HG02943 (cell line): Measurements from ENCODE around the gene MPZL3.

Source experiments
- ATAC-seq: cut with Tn5 transposase; IDR thresholded peaks from one replicate; pipeline ENCODE4 v1.9.1; 2021; ENCODE audit warnings: mild to moderate bottlenecking, low read depth, moderate library complexity; ENCODE audit not compliant: unreplicated experiment

MPZL3 gene, protein sequence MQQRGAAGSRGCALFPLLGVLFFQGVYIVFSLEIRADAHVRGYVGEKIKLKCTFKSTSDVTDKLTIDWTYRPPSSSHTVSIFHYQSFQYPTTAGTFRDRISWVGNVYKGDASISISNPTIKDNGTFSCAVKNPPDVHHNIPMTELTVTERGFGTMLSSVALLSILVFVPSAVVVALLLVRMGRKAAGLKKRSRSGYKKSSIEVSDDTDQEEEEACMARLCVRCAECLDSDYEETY

DNA sequence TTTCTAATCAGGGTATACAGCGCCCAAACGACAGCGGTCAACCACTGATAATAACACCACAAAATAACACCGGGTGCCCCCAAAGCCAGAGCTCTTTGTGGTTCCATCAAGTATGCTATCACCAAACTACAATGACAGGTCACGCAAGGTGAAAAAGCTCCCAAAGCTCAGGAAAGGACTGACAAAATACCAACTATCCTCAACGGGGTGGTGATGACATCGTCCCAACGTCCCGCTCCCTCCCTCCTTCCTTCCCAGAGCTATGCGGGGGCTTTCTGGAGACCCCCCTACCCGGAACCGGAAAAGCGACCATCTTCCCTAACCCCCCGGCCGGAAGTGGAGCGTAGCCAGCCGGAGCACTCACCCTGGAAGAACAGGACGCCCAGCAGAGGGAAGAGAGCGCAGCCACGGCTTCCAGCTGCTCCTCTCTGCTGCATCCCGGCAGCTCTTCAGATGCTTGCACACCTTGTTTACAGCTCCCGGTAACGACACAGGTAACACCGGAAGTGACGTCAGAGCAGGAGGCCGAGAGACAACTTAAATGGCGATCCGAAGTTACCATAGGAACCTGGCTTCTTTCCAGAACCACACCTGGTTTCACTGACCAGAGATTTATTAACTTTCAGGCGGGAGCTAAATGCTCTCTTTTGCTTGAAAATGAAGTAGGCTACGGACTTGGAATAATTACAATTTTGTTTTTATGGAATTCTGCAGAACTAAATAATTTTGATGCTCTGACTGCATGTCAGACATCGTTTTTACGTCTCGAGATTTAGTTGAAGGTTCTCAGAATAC is at the start of gene MPZL3:
MPZL3 (minus strand) TSS at position 508 of the 795 bp plus-strand sequence; CDS start at position 437, 71 bp downstream.
- peak; percentile 57 for ATAC-seq

DNA sequence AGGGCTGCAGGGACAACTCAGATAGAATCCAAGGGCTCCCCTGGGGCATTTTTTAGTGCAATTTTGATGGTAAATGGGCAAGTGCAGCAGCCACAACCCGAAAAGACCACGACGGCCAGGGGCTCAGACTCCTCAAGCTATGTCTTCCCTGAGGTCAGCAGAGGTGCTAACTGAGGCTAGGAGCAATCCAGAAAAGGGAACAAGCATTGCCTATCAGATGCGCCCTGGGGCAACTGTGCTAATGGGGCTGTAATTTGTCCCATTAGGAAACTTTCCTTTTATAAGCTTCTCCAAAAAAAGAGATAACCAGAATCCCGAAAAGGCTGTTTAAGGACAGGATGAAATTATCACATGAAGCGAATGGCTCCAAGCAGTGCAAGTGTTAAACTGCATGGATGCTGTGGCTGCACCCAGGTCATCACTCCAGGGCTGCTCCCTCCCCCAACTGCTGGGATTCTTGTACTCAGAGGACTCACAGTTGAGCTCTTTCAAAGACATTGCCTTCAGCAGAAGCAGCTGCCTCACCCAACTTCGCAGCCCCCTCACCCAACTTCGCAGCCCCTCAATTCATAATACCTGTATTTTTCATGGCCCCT is 49.5 kb upstream of the MPZL3 start:
- no peak for ATAC-seq

DNA sequence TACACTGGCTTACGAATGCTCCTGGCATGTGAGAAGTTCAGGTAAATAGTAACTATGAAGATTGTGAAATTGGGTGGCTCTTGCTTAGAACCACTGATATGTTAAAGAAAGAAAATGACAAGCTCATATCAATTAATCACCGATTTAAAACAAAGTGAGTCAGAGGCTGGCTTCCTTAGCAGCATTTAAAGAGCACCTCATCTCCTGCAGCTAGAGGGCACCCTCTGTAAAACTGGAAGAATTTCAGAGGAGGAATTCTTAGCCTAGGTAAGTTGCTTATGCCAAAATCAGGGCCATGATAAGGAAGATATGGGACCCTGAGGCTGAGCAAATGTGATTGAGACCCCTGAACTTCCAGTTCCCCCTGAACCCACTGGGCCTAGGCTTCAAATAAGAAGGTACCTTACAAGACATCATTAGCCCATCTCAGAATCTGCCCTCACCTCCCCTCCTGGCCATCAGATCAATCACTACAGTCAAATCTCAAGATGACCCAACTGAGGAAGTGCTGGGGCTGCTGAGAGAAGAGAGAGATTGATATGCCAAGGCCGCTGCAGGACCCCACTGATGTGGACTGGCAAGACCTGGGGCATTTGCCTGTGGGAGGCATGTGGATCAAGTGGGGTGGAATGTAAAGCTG is 43.8 kb upstream of the MPZL3 start:
- ATAC-seq, result no peak

DNA sequence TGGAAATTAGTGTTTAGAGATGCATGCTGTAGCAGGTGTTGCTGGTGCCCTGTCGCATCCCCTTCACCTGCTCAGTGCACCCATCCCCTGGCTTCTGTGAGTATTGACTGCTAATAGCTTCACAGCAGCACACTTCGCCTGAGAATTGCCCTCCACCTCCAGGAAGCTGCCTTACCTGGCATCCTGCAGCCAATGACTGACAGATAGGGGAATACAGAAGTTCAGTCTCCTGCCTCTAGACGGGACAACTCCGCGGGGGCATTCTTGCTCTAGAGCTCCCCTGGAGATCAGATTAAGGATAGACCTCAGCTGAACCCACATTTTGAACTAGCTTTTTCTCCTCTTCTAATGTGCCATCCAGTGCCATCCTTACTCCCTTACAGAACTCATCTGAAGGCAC is 43.0 kb upstream of the MPZL3 start:
- ATAC-seq, result no peak

DNA sequence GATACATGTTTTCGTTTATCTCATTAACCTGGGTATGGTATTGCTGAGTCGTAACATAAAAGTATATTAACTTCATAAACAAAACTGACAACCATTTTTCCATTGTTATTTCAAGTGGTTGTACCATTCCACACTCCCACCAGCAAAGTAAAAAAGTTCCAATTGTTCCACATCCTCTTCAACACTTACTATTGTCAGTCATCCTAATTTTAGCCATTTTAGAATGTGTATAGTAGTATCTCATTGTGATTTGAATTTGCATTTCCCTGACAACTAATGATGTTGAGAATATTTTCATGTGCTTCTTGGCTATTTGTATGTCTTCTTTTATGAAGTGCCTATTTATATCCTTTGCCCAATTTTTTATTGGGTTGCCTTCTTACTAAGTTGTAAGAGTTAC is 41.9 kb upstream of the MPZL3 start:
- ATAC-seq, result no peak

DNA sequence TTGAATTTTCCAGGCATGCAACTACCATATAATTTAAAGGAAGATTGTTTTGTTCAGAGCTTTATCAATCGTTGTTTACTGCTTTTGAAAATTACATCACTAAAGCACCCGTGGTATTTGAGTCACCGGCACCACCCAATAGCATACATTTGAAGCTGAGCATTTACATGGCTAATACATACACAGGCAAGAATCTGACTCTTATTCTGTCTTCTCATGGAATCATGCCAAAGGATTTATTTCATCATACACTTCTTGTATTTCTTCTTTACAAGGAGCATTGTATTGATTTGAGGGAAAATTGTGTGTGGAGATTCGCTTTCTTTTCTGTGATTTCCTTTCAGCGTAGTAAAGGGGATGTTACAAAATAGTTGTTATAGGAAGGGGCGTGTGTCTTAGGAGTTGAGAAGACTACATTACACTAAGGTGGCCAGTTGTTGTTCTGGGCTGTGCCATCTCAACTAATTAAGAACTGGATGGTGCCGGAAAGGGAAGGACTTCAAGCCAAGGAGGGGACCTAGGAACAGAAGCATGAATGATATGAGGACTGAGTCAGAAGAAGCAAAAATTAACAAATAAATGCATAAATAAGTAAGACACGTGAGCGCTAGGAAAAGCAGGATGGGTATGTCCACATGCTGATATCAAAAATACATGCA is 39.4 kb upstream of the MPZL3 start:
- no peak for ATAC-seq

DNA sequence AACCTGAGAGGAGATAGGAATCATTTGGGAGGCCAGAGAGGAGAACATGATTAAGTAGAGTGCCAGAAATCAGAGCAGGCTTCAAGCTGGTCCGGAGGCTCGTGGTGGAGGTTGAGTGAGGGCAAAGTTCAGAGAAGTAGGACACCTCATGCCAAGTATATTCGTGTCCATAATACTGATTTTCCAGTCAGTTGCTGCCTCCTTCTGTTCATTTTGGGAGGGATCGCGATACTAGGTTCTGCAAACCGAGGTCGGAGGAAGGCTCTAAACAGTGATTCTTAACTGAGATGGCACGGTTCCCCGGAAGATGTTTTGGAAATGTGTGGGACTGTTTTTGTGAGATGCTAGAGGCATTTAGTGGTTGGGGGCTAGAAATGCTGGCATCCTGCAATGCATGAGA is 38.8 kb upstream of the MPZL3 start:
- no peak for ATAC-seq

DNA sequence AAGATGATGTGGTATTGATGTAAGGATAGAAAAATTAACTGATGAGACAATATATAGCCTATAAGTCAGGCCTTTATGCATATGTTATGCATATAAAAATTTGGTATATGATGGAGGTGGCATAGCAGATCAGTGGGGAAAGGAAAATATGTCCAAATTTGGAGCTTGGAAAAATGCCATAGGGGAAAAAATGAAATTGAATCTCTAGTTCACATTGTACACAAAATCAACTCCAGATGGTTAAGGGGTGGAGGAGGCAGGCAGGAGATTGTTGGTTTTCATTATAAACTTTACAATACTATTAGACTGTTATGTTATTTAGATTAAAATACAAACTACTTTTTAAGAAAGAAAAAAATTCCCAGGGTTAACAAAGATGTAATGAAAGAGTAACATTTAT is 37.2 kb upstream of the MPZL3 start:
- no peak for ATAC-seq

DNA sequence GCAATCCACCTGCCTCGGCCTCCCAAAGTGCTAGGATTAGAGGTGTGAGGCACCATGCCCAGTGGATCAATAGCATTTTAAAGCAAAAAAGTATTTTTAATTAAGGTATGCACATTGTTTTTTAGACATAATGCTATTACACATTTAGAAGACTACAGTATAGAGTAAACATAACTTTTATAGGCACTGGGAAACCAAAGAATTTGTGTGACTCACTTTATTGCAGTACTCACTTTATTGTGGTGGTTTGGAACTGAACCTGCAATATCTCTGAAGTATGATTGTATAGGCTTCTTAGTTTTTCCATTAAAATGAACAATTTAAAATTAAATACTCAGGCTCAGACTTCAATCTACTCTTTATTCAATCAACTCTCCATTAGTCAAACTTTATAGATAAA is 34.8 kb upstream of the MPZL3 start:
- ATAC-seq, result no peak

DNA sequence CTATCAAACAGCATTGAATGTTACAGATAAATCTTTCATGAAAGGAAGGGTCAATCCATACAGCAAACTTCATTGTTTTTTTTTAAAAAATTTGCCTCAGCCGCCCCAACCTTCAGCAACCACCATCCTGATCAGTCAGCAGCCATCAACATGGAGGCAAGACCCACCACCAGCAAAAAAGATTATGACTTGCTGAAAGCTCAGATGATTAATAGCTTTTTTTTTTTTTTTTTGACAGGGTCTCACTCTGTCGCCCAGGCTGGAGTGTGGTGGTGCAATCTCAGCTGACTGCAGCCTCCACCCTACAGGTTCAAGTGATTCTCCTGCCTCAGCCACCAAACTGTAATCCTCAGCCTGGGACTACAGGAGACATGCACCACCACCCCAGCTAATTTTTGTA is 34.4 kb upstream of the MPZL3 start:
- ATAC-seq, result no peak

DNA sequence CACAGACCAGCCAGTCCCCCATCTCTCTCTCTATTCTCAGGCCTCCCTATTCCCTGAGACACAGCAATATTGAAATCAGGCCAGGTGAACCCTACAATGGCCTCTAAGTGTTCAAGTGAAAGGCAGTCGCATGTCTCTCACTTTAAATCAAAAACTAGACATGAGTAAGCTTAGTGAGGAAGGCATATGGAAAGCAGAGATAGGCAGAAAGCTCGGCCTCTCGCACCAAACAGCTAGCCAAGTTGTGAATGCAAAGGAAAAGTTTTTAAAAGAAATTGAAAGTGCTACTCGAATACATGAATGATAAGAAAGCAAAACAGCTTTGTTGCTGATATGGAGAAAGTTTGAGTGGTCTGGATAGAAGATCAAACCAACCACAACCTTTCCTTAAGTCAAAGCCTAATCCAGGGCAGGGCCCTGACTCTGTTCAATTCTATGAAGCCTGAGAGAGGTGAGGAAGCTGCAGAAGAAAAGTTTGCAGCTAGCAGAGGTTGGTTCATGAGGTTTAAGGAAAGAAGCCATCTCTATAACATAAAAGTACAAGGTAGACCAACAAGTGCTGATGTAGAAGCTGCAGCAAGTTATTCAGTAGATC is 31.7 kb upstream of the MPZL3 start:
- no peak for ATAC-seq

DNA sequence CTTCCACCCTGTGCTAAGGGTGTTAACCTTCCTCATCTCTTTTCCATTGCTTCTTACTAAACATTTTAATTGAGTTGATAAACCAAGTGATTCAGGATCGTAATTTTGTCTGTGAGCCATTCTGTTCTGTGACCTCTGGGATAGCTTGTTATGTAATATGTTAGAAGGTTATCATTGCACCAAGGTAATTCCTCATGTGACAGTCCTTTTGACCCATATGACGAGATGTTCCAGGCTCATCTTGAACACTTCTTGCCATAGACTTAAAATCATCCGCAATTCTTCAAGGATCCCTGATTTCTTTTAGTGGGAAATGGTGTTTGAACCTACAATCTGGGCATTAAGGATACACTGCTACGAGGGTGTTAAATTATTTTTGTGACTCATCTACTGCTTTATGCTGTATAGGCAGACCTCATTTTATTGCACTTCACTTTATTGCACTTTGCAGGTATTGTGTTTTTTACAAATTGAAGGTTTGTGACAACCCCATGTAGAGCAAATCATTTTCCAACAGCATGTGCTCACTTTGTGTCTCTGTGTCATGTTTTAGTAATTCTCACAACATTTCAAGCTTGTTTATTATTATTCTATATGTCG is 31.0 kb upstream of the MPZL3 start:
- ATAC-seq, result no peak

DNA sequence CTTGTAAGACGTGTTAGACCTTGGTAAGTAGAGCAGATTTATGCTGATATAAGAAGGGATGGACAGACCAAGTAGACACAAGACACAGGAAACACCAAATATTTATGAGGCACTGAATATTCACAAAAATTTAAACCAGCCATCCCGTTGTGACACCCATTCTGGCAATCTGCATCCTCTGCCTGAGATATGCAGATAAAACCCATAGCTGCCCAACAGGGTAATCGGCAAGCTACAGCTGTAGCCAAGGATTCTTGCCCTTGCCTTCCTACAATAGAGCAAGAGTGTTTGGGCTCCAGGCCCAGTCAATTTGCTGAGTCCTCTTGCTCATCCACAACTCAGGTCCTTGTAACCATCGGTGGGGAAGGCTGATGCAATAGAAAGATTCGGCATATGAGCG is 30.4 kb upstream of the MPZL3 start:
- ATAC-seq, result no peak

DNA sequence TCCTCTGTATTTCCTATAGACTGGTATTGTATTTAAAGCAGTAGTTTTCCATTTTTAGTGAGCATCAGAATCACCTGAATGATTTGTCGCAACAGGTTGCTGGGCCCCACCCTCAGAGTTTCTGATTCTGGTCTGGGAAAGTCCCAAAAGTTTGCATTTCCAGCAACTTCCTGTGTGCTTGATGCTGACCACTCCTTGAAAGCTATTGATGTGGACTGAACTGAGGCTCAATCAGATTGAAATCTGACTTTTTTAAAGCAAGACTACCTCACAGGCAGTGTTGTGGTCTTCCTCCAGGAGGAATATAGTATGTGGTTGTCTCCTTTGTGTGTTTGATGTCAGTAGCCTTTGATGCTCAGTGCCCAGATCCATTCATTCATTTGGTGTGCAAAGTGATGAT is 29.1 kb upstream of the MPZL3 start:
- no peak for ATAC-seq

DNA sequence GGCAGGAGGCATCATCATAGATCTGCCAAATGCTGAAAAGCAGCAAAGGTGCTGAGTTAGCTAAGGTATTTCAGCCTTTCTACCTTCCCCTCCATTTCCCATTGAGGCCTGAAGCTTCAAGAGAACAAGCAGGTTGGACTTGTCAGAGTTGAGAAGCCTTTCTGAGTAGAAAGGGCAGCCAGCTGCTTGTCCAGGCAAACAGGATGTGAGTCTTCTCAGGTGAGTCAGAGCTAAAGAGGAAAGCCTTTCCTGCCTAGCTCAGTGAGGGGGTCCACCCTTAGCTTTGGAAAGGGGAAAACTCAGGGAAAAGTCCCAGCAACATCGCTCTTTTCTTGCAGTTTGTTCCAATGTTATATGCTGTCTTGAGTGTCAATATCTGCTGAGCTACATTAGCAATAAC is 25.1 kb upstream of the MPZL3 start:
- no peak for ATAC-seq

DNA sequence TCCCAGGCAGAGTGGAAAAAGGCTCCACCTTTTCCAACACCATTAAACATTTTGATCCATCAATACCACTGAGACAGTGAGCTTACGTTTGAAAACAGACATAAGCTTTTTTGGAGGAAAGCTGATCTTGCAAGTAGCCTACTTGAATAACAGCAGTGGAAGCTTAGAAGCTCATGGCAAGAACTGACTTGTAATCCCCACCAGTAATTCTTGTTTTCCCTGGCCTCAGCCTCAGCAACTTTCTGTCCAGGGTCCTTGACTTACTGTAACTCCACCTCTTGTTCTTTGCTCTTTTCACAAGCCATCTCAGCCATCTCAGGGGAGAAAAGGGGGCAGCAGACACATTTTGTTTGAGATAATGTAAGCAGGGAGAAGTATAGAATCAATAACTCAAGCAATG is 24.3 kb upstream of the MPZL3 start:
- ATAC-seq, result no peak

DNA sequence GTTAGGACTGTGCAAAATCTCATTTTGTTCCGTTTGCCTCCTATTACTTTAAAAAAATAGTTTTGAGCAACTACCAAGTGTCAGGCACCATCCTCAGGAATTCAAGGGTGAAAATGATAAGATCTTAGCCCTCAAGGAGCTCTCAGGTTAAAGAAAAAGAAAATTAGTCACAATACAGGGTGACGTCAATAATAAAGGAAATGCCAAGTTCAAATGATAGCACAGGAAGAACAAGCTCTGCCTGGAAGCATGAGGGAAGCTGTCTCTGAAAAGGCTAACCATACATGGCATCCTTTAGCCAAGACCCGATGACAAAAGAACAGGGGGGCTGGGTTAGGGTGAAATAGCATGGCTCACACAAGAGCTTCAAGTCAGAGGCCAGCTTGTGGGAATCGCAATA is 23.0 kb upstream of the MPZL3 start:
- ATAC-seq, result no peak

DNA sequence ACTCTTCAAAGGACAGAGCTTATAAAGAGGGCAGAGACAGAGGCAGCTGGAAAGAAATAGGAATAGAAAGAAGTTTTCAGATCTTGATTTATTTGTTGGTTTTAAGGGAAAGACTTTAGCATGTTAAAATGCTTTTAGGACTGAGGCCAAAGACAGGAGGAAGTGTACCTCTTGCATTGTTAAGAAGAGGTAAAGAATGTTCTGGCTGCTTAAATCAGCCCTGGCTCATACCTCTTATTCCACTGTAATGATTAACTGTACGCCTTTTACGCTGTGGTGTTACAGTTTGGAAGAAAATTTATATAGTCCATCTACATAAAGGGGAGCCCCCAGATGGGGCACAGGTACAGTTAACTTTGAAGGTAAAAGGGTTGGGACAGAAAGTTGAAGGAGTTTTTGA is 22.0 kb upstream of the MPZL3 start:
- ATAC-seq, result no peak

DNA sequence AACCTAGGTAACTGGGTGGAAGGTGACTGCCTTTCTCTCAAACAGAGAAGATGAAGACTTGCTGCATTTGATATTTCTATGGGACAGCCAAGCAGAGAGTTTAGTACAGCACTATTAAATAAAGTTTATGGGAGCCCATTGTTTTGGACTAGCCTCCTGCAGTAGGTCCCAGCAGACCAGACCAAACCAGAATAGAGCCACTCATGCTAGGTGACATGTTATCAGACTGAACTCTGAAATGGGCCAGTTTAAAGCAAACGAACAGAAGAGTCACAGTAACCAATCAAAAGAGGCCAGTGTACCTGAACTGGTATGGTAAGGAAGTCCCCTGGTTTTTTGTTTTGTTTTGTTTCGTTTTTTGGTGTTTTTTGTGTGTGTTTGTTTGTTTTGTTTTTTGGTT is 19.8 kb upstream of the MPZL3 start:
- no peak for ATAC-seq

DNA sequence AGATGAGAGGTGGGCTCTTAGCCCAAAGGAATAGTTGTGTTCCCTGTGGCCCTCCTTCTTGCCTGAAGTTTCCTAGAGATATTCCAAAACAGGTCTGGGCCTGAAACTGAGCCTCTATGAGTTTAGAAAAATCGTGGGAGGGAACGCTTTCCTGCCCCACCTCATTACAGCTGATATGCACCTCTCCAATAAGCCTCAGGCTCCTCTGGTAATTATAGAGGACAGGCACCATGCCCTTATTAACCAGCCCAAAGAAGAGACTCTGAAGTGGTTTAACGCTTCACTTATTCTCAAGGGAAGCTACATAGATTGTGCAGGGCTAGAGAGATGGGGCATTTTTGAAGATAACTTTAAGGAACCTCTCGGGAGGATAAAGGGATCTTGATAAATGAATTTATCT is 15.3 kb upstream of the MPZL3 start:
- ATAC-seq, result no peak
